ENCODE measurements around the gene ZFHX3. TPM values are rescaled to one million over a fixed set of nuclear protein-coding genes. Genes with fewer than 3 reads are reported as not detected.

ZFHX3 gene
- total and polyA plus RNA-seq, 9 donors, result 3.4 to 17.6 (median 11.9) TPM

- no peak for DNase-seq
- H3K9me3 ChIP-seq, result no peaks in the 10 kb centered on the region
- H3K36me3 ChIP-seq, result no peaks in the 10 kb centered on the region
- H3K27me3 ChIP-seq, result no peaks in the 10 kb centered on the region
- intact Hi-C loops (cut with DNase I), result no loop called here
- no peak overlapping the region for H3K27ac ChIP-seq
- TF ChIP-seq, protein P1, sequence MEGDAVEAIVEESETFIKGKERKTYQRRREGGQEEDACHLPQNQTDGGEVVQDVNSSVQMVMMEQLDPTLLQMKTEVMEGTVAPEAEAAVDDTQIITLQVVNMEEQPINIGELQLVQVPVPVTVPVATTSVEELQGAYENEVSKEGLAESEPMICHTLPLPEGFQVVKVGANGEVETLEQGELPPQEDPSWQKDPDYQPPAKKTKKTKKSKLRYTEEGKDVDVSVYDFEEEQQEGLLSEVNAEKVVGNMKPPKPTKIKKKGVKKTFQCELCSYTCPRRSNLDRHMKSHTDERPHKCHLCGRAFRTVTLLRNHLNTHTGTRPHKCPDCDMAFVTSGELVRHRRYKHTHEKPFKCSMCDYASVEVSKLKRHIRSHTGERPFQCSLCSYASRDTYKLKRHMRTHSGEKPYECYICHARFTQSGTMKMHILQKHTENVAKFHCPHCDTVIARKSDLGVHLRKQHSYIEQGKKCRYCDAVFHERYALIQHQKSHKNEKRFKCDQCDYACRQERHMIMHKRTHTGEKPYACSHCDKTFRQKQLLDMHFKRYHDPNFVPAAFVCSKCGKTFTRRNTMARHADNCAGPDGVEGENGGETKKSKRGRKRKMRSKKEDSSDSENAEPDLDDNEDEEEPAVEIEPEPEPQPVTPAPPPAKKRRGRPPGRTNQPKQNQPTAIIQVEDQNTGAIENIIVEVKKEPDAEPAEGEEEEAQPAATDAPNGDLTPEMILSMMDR (IDR thresholded peaks at IDR 0.05), result no peak
- no peak for TF ChIP-seq POLR2A (IDR thresholded peaks at IDR 0.05)
- TF ChIP-seq EP300 (IDR thresholded peaks at IDR 0.05), result no peak
- H3K4me1 ChIP-seq (ENCODE audit: insufficient read depth), result peaks cover 2% of the 10 kb centered on the region
- no peak overlapping the region for H3K4me3 ChIP-seq
- 66 to 74% (median 70%) methylated on average over 13 of the region's 13 CpGs for WGBS, 3 donors
Measured at GRCh38 chr16:72974142-72974769, 73.7 kb downstream of the ZFHX3 start.

GRCh38 chr16:72972878-72973571 lies 74.9 kb downstream of the ZFHX3 start:
- WGBS, 3 donors, result 96 to 97% (median 96%) methylated on average over 7 of the region's 7 CpGs
- TF ChIP-seq, protein P1 (IDR thresholded peaks at IDR 0.05), result no peak
- no peak for TF ChIP-seq EP300 (IDR thresholded peaks at IDR 0.05)
- no peak for TF ChIP-seq POLR2A (IDR thresholded peaks at IDR 0.05)
- intact Hi-C loops (cut with DNase I), result no loop called here
- no peak overlapping the region for H3K4me3 ChIP-seq
- H3K9me3 ChIP-seq, result no peaks in the 10 kb centered on the region
- H3K36me3 ChIP-seq, result no peaks in the 10 kb centered on the region
- no peaks in the 10 kb centered on the region for H3K27me3 ChIP-seq
- DNase-seq, result no peak
- H3K27ac ChIP-seq, result no peak overlapping the region
- H3K4me1 ChIP-seq (ENCODE audit: insufficient read depth), result no peaks in the 10 kb centered on the region

DNA sequence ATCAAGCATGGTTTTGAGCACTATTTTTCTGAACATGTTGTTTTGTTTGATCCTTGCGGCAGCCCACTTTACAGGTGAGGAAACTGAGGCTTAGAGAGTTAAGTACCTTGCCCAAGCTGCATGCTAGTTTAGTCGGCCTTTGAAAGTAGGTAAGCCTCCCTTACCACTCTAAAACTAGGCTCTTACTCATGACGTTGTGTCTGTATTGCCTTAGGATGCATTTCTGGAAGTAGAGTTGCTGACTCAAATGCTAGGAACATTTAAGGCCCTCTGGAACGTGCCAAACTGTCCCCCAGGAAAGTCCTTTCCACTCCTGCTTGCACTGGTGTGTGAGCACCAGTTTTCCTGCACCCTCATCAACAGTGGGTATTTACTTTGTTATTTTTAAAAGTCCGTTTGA lies 76.6 kb downstream of the ZFHX3 start:
- H3K4me1 ChIP-seq (ENCODE audit: insufficient read depth), result no peaks in the 10 kb centered on the region
- TF ChIP-seq, protein P1 (IDR thresholded peaks at IDR 0.05), result no peak
- no peak for DNase-seq
- 90% methylated on average over 5 of the region's 5 CpGs for WGBS, 3 donors
- intact Hi-C loops (cut with DNase I), result no loop called here
- H3K27ac ChIP-seq, result no peak overlapping the region
- H3K4me3 ChIP-seq, result no peak overlapping the region
- no peaks in the 10 kb centered on the region for H3K9me3 ChIP-seq
- H3K27me3 ChIP-seq, result no peaks in the 10 kb centered on the region
- H3K36me3 ChIP-seq, result no peaks in the 10 kb centered on the region

GRCh38 chr16:72970656-72971055 lies 77.3 kb downstream of the ZFHX3 start:
- no peaks in the 10 kb centered on the region for H3K4me1 ChIP-seq (ENCODE audit: insufficient read depth)
- no peaks in the 10 kb centered on the region for H3K9me3 ChIP-seq
- H3K4me3 ChIP-seq, result no peak overlapping the region
- TF ChIP-seq EP300 (IDR thresholded peaks at IDR 0.05) (no peak), POLR2A (IDR thresholded peaks at IDR 0.05) (no peak)
- TF ChIP-seq, protein P1 (IDR thresholded peaks at IDR 0.05), result no peak
- no peak for DNase-seq
- intact Hi-C loops (cut with DNase I), result no loop called here
- no peaks in the 10 kb centered on the region for H3K36me3 ChIP-seq
- no peak overlapping the region for H3K27ac ChIP-seq
- 90 to 93% (median 92%) methylated on average over 5 of the region's 5 CpGs for WGBS, 3 donors
- no peaks in the 10 kb centered on the region for H3K27me3 ChIP-seq

Measured in ovary (tissue), 9 donors.